Measurements from ENCODE around the gene FAM193B.

GRCh38 chr5:177520271-177520670 lies 34.1 kb downstream of the FAM193B start:
- TF ChIP-seq REST (IDR thresholded peaks at IDR 0.05) (no peak), CTCF (IDR thresholded peaks at IDR 0.05; ENCODE audit: low read depth, low read length, missing input control) (no peak), EGR1 (IDR thresholded peaks at IDR 0.05; ENCODE audit: low read depth in 2 of 2) (no peak), YY1 (IDR thresholded peaks at IDR 0.05) (no peak), TAF1 (conservative IDR thresholded peaks at IDR 0.05) (no peak)
- TF ChIP-seq, protein P1, sequence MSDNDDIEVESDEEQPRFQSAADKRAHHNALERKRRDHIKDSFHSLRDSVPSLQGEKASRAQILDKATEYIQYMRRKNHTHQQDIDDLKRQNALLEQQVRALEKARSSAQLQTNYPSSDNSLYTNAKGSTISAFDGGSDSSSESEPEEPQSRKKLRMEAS (IDR thresholded peaks at IDR 0.05) = no peak
